HG03159 (cell line): ENCODE measurements around the gene OST4.
A peak's percentile ranks its signal among the peaks of the same experiment; 100 is the strongest.

Experiments
- ATAC-seq: cut with Tn5 transposase; IDR thresholded peaks from one replicate; pipeline ENCODE4 v1.9.1; 2021; ENCODE audit warnings: mild to moderate bottlenecking, moderate library complexity; ENCODE audit not compliant: unreplicated experiment

The OST4 gene

GRCh38 chr2:27054721-27055120 is 16.7 kb downstream of the OST4 start:
- no peak for ATAC-seq

- ATAC-seq: no peak
These were observed 17.7 kb downstream of the OST4 start for GRCh38 chr2:27053776-27054175.

GRCh38 chr2:27053321-27053720 is 18.1 kb downstream of the OST4 start:
- ATAC-seq: no peak

GRCh38 chr2:27051902-27052645 is 19.4 kb downstream of the OST4 start:
- ATAC-seq: no peak

GRCh38 chr2:27050996-27051901 is 20.2 kb downstream of the OST4 start, which contains the start of gene AGBL5:
Gene AGBL5, plus strand, starts transcription at chr2:27051668. Its CDS starts 1,291 bp downstream, at chr2:27052959.
- ATAC-seq: peak; percentile 70

GRCh38 chr2:27050281-27050995 is 21.0 kb downstream of the OST4 start:
- ATAC-seq: peak; percentile 47

GRCh38 chr2:27049422-27050280 is 21.8 kb downstream of the OST4 start:
- ATAC-seq: peak; percentile 17

- ATAC-seq: no peak
These were observed 28.3 kb downstream of the OST4 start for GRCh38 chr2:27042985-27043634.

GRCh38 chr2:27042159-27042661 is 29.2 kb downstream of the OST4 start:
- ATAC-seq: peak; percentile 67

- ATAC-seq: no peak
These were observed 29.7 kb downstream of the OST4 start for GRCh38 chr2:27041752-27042151.

- ATAC-seq: no peak
These were observed 31.2 kb downstream of the OST4 start for GRCh38 chr2:27040282-27040681.

- no peak for ATAC-seq
These were observed 31.6 kb downstream of the OST4 start for GRCh38 chr2:27039871-27040270.

GRCh38 chr2:27039426-27039825 is 32.0 kb downstream of the OST4 start:
- ATAC-seq: no peak

GRCh38 chr2:27038631-27039339 is 32.7 kb downstream of the OST4 start:
- no peak for ATAC-seq

- ATAC-seq: no peak
These were observed 33.4 kb downstream of the OST4 start for GRCh38 chr2:27038012-27038411.

GRCh38 chr2:27033253-27033852 is 38.1 kb downstream of the OST4 start:
- peak; percentile 9 for ATAC-seq

- peak; percentile 92 for ATAC-seq
These were observed 38.8 kb downstream of the OST4 start, which contains the start of gene TMEM214 for GRCh38 chr2:27032495-27033252. Gene TMEM214, plus strand, starts transcription at chr2:27032965. Its CDS starts 51 bp downstream, at chr2:27033016.

GRCh38 chr2:27029051-27029450 is 42.4 kb downstream of the OST4 start:
- ATAC-seq: no peak
